HG02763 (cell line): ENCODE data around the gene LNX2.
"Not testable (repeated sequence)": the region's sequence is repeated elsewhere in the genome, so short reads cannot be mapped to it uniquely, and the experiment has no call there.

Source experiments
- ATAC-seq: cut with Tn5 transposase; IDR thresholded peaks from one replicate; pipeline ENCODE4 v1.9.1; 2021; ENCODE audit warnings: mild to moderate bottlenecking, moderate library complexity; ENCODE audit not compliant: unreplicated experiment

Gene LNX2

DNA sequence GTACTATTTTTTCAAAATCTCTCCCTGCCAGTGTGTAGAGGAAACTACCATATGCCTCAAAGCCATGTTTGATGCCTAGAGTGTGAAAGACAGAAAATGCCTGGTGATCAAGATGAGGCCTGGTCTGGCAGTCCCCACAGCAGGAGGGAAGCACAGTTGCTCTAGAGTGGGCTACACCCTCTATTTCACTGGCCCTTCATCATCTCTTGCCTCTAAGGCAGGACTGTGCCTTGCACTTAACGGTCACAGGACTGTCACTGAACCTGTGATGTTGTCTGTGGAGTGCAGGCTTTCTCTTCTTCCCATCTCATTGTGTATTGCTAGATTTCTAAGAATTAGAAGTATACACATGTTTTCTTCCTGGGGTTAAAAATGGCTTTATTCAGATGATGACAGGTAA is 17.7 kb upstream of the LNX2 start:
- ATAC-seq = no peak

GRCh38 chr13:27637289-27637626 is 16.9 kb upstream of the LNX2 start:
- no peak for ATAC-seq

GRCh38 chr13:27636589-27637288 is 16.4 kb upstream of the LNX2 start:
- ATAC-seq = no peak

DNA sequence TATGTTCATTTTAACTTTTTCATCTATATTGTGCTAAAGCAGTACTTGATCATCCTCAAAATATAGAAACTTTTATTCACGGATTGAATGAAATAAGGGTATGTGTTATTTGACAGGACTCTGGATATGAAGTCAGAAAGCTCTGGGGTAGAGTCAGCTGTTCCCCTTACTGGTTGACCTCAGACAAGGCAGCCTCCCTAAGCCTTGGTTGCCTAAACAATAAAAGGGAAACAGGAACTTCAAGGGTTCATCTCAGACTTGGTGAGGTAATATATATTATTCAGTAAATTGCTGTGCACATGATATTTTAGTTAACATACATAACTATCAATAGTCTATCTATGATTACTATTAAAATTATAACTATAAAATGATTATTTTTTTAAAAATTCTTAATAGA is 14.9 kb upstream of the LNX2 start:
- ATAC-seq = no peak

GRCh38 chr13:27634791-27635190 is 14.5 kb upstream of the LNX2 start:
- ATAC-seq = no peak

GRCh38 chr13:27634231-27634630 is 13.9 kb upstream of the LNX2 start:
- no peak for ATAC-seq

GRCh38 chr13:27632648-27633047 is 12.3 kb upstream of the LNX2 start:
- ATAC-seq = no peak

- no peak for ATAC-seq
Observed at GRCh38 chr13:27632214-27632613, 11.9 kb upstream of the LNX2 start.

GRCh38 chr13:27631665-27632064 is 11.3 kb upstream of the LNX2 start:
- ATAC-seq = no peak

- no peak for ATAC-seq
Observed at GRCh38 chr13:27631156-27631555, 10.8 kb upstream of the LNX2 start.

DNA sequence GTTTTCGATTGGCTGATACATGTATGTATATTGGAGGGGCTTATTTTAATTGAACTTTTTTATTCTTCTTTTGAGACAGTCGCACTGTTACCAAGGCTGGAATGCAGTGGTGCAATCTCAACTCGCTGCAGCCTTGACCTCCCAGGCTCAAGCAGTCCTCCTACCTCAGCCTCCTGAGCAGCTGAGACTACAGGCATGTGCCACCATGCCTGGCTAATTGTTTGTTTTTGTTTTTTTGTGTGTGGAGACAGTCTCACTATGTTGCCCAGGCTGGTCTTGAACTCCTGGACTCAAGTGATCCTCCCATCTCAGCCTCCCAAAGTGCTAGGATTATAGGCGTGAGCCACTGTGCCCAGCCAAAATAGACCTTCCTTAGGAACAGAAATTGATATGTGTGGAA is 8.4 kb upstream of the LNX2 start:
- not testable (repeated sequence) for ATAC-seq

DNA sequence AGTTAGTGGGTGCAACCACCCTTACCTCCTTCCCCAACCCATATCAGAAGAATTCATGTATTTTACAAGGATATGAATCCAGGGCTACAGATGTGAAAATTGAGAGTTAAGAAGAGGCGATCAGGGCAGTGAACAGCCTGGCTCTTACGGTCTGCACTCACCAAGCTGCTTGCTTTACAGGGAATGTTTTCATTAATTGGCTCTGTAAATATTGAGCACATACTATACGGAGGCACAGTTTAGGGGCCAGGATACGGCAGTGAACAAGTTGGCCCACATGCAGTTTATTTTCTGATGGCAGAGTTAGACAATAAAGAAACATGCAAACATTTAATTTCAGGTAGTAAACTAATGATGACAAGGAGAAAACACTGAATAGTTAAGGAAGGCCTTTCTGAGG is 7.8 kb upstream of the LNX2 start:
- ATAC-seq = no peak

- no peak for ATAC-seq
Observed at GRCh38 chr13:27627380-27627779, 7.1 kb upstream of the LNX2 start.

DNA sequence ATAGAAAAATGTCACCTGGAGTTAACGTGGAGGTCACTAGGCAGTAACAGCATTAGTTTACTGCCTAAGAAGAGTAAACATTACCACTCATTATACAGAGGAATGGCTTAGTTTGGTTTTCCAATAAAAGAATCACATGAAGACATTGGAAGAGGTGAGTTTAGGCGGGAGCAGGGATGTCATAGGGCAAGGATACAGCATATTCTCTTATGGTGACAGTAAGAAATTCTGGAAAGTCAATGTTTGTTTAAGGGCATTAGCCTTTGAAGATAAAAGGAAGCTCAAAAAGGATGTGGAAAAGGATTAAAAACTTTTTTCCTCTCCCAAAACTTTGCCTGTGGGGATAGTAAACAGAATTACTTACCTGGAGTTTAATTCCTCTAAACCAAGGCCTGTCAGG is 5.5 kb upstream of the LNX2 start:
- ATAC-seq = no peak

DNA sequence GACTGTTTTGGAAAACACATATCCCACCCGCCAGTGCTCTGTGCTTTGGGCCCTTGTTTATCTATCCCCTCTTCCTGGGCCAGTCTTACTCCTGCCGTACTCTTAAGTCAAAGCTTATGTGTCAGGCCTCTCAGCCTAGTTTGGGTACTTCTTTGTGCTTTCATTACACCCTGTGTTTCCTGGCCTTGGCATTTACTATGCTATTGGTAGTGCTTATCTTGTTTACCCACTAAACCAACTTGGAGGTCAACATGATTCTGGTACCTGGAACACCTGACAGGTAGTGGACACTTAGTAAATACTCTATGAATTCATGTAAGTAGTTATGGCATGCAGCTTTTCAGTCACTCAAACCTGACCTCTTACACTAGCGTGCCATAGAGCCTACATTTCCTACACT is 3.7 kb upstream of the LNX2 start:
- ATAC-seq = no peak

DNA sequence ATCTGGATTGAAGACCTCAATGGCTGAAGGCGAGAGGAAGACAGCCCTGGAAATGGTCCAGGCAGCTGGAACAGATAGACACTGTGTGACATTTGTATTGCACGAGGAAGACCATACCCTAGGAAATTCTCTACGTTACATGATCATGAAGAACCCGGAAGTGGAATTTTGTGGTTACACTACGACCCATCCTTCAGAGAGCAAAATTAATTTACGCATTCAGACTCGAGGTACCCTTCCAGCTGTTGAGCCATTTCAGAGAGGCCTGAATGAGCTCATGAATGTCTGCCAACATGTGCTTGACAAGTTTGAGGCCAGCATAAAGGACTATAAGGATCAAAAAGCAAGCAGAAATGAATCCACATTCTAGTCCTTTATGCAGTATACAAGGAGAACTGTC is 2.6 kb upstream of the LNX2 start:
- no peak for ATAC-seq

- no peak for ATAC-seq
Observed at GRCh38 chr13:27622102-27622820, 1.9 kb upstream of the LNX2 start.

DNA sequence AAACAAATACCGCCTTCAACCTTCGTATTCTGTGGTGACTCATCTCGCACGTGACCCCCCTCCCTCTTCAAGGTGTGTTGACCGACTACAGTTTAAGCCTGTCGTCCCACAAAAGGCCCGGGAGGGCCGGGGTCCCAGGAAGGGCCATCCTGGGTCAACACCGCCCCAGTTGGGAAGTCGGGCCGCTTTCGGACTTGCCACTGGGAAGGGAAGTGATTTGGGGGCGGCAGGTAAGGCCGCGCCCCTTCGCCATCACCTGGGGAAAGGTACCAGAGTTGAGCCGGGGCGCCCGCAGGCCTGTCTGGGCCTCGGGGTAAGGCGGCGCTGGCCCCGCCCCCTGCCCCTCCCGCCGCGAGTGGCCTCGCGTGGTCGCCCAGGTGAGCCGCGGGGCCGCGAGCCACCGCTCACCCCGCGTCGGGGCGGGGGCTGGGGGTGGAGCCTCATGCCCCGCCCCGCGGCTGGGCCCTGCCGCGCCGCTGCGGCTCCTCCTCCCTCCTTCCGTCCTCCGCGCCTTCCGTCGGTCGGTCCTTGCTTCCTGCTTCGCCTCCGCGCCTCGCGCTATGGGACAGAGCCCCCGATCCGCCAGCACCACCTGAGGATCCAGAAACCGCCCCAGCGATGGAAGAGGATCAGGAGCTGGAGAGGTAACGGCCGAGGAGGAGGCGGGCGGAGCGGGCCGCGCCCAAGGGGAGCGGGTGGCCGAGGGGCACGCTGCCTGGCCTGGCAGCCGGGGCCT is 1.2 kb upstream of the LNX2 start, which contains the start of gene POLR1D:
TSS of gene POLR1D (plus strand) at position 527 of the 736 bp plus-strand sequence. CDS start at position 619, 92 bp downstream.
- ATAC-seq = peak; percentile 58

GRCh38 chr13:27621116-27621365 is 712 bp upstream of the LNX2 start:
- ATAC-seq = no peak

- peak; percentile 30 for ATAC-seq
Observed at GRCh38 chr13:27619728-27620376, 477 bp downstream of the LNX2 start.

DNA sequence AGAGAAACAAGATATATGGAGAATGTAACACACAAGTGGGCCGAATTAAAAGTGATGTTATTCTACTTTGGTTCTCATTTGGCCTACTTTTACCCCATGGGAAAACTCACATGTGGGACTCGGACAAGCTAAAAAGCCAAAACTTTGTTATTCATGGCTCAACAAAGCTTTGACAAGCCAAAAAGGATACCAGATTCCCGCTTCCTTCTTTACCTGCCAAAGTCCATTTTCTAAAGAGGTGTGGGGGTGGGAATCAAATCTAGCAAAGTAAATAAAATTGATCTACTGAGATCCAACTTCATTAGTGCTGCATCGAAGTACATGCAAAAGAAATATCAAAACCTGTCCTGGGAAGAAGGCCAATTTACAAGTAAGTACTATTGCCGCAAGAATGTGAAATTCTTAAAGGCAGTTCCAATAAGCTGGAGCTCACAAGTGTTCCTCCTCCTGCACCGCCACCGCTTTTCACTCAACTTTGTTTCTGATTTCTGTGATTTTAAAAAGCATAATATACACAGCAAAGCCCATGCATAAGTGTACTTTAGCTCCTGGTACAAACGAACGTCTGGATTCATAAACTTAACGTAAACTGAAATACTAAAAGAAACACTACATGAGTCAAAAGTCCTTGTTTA is 1.1 kb downstream of the LNX2 start:
- no peak for ATAC-seq
